D341Med (cell line): ENCODE measurements around the gene SLC22A1.
"Not testable (repeated sequence)": the region's sequence is repeated elsewhere in the genome, so short reads cannot be mapped to it uniquely, and the experiment has no call there.

Experiments used
- DNase-seq: peaks from one replicate; pipeline ENCODE4 v3.0.0; 2012; ENCODE audit warnings: low spot score

The SLC22A1 gene

GRCh38 chr6:160093946-160094345 is 27.7 kb upstream of the SLC22A1 start:
- no peak for DNase-seq

- DNase-seq: no peak
Measured at GRCh38 chr6:160095146-160095845, 26.3 kb upstream of the SLC22A1 start.

GRCh38 chr6:160101277-160102205 is 20.1 kb upstream of the SLC22A1 start:
- DNase-seq: no peak

- DNase-seq: no peak
Measured at GRCh38 chr6:160102399-160102798, 19.2 kb upstream of the SLC22A1 start.

GRCh38 chr6:160102956-160103824 is 18.4 kb upstream of the SLC22A1 start:
- DNase-seq: peak; percentile 56

- no peak for DNase-seq
Measured at GRCh38 chr6:160103825-160104100, 17.9 kb upstream of the SLC22A1 start.

GRCh38 chr6:160104821-160105517 is 16.6 kb upstream of the SLC22A1 start:
- no peak for DNase-seq

GRCh38 chr6:160106010-160106409 is 15.6 kb upstream of the SLC22A1 start:
- DNase-seq: no peak

GRCh38 chr6:160106701-160107100 is 14.9 kb upstream of the SLC22A1 start:
- DNase-seq: no peak

- no peak for DNase-seq
Measured at GRCh38 chr6:160108077-160108476, 13.5 kb upstream of the SLC22A1 start.

GRCh38 chr6:160110586-160111123 is 11.0 kb upstream of the SLC22A1 start:
- DNase-seq: no peak

GRCh38 chr6:160111806-160112205 is 9.8 kb upstream of the SLC22A1 start:
- no peak for DNase-seq

- no peak for DNase-seq
Measured at GRCh38 chr6:160112628-160113299, 8.9 kb upstream of the SLC22A1 start.

- not testable (repeated sequence) for DNase-seq
Measured at GRCh38 chr6:160114536-160114935, 7.1 kb upstream of the SLC22A1 start.

- DNase-seq: no peak
Measured at GRCh38 chr6:160115421-160115820, 6.2 kb upstream of the SLC22A1 start.

GRCh38 chr6:160116411-160116810 is 5.2 kb upstream of the SLC22A1 start:
- no peak for DNase-seq

- no peak for DNase-seq
Measured at GRCh38 chr6:160117137-160117536, 4.5 kb upstream of the SLC22A1 start.

GRCh38 chr6:160118620-160119229 is 2.9 kb upstream of the SLC22A1 start:
- no peak for DNase-seq

- DNase-seq: no peak
Measured at GRCh38 chr6:160120087-160120486, 1.5 kb upstream of the SLC22A1 start.

- no peak for DNase-seq
Measured at GRCh38 chr6:160121981-160122380, 366 bp downstream of the SLC22A1 start.

- DNase-seq: no peak
Measured at GRCh38 chr6:160122744-160123143, 1.1 kb downstream of the SLC22A1 start.
